HG03457 (cell line): ENCODE data around the gene ATP8B4.
A peak's percentile ranks its signal among the peaks of the same experiment; 100 is the strongest.
"Not testable (repeated sequence)": the region's sequence is repeated elsewhere in the genome, so short reads cannot be mapped to it uniquely, and the experiment has no call there.

ENCODE experiments used
- ATAC-seq: cut with Tn5 transposase; IDR thresholded peaks from one replicate; pipeline ENCODE4 v1.9.1; 2021; ENCODE audit warnings: moderate number of reproducible peaks; ENCODE audit not compliant: unreplicated experiment

The ATP8B4 gene

DNA sequence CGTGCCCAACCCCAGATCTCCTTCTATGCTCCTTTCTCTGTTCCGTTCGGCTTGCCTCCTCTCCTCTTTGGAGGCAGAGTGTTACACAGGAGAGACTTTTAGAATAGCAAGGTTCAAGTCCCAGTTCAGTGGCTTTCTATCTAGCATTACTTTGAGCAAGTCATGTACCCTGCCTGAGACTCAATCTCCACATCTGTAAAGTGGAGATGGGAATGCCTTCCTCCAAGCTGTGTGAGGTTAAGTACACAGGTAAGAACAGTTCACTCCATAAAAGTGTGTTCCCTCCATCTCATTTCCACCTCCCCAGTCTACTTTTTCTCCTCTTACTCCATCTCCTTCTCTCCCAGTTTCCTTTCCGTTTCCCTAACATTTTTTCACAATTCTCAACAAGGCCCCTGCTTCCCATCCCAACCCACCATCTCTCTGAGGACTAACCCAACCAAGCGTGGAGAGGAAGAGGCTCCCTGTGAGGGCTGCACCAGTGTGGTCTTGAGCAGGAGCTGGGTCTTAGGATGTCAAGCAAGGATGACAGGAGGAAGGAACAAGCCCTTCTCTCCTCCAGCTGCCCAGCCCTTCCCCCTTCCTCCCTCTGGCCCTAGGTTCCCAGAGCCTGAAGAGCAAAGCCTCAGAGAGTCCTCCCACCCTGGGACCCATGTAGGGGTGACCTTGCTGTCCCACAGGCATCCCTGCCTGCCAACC lies 6.4 kb downstream of the ATP8B4 start:
- no peak for ATAC-seq

DNA sequence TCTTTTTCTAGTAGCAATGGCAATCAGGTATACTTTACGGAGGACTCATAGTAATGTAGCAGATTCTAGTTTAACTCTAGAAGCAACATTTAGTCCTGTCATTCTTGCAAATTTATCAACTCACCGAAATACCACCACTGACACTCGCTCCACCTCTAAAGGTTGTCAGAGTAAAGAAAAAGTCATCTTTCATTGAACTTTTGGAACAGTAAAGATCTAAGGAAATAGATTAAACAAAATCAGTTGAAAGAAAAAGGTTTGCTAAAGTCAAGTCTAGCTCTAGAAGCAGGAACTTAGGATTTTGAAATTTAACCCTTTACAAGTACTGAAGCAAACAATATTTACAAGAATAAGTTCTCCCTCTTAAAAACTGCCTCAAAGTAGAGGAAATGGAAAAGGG lies 8.7 kb downstream of the ATP8B4 start:
- no peak for ATAC-seq

DNA sequence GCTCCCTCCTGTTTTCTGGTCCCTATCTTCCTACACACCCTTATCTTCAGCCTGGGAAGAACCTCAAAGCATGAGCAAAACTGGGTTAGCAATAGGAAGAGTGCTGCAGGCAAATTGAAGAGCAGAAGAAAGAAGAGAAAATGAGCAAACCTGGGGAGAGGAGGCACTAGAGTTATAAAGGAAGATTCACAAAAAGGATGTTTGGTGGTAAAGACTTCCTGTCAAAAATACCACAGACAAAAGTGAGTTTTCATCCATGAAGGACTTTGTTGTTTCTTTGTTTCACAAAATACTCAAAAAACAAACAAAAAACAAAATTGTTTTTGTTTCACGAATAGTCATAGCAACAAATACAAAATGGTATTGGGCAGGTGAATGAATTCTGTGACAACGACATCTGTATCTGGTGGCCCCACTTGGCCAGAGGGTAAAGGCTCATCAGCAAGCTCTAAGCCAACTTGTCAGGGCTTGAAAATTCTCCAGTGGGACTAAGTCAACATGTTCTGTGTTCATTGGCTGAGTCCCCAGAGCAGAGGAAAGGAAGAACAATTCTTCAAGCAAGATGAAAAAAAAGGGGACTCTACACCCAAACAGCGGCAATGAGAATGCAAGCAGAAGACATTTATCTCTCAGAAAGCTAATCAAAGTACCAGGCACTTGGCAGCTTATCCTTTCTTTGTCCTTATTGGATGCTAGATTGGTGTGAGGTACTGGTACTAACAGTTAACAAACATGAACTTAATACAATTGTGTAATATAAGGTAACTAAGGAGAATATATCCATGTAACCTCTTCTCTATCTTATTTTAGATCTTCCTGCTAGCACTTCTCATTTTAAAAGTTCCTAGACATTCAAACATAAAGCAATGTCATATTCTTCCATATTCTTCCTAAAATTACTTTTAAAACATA lies 9.7 kb downstream of the ATP8B4 start:
- no peak for ATAC-seq

DNA sequence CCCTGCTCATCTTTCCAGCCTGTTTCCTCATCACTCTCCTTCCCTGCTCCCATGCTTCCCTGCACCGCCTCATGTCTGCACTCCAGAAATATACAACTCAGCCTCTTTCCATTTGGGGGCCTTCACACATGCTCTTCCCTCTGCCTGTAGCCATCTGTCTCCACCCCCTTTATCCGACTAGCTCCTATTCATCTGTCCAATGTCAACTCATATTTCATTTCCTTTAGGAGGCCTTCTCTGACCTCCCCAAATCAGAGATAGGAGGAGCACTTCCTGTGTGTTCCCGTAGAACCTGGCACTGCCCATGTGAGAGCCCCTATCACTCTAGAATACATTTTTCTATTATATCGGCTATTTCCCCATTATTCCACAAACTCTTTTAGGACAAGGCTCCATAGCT lies 10.6 kb downstream of the ATP8B4 start:
- ATAC-seq, result no peak

DNA sequence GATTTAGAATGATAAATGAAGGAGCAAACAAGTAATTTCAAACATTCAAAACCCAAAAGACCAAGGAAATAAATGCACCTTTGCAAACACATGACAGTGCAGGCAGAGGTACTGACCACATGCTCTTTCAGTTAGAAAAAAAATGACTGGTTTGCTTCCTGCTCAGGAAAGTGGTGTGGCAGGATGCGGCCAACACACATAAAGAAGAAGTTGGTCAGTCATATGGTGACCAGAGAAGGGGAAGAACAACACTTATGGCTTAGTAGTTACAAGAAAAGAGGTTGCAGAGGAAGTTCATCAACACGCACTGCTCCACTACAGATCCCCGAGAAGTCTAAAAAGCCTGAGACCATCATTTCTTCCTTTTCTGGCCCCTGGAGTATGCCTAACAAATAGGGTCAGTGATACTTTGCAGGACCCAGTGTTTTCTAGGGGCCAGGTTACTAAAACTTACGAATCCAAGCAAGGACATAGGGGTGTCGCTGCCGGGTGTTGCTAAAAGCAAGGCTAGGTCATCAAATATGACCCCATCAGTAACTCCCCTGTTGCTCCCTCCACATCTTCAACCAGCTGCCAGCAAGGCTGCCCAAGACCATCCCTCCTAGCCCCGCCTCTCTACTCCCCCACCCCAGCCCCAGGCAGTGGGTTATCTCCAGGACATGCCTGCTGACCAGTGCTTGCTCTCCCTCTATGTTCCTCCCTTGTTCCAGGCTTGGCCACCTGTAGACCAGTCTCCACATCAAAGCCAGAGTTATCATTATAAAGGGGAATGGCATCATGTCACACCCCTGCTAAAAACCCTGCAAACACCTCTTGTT lies 11.2 kb downstream of the ATP8B4 start:
- ATAC-seq, result peak; percentile 94

DNA sequence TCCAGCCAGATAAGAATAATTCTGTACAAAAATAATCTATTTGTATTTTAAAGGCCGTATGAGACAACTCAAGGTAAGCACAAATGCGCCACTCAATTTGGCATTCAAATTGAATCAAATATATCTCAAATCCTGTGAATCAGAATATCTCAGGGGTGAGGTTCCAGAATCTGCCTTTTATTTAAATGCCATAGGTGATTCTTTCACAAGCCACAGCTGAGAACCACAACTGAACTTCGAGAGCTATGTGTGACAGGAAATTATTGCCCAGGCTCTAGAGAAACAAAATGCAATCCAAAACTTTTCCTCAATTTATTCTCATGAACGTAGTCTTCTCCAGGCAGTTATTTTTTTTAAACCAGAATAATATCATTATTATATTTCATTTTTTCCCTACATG lies 11.9 kb downstream of the ATP8B4 start:
- no peak for ATAC-seq

DNA sequence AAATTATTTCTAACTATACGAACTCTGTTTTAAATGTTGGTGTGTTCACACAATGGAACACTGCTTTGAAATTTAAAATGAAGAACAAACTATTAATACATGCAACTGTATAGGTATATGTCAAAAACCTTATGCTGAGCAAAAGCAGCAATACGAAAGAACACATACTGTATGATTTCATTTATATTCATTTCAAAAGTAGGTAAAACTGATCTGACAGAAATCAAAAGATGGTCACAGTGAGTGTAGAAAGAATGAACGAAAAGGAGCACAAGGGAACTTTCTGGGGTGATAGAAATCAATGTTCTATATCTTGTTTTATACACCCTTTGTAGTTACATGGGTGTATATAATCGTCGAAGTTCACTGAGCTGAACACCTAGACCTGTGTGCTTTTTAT lies 12.6 kb downstream of the ATP8B4 start:
- ATAC-seq, result no peak

DNA sequence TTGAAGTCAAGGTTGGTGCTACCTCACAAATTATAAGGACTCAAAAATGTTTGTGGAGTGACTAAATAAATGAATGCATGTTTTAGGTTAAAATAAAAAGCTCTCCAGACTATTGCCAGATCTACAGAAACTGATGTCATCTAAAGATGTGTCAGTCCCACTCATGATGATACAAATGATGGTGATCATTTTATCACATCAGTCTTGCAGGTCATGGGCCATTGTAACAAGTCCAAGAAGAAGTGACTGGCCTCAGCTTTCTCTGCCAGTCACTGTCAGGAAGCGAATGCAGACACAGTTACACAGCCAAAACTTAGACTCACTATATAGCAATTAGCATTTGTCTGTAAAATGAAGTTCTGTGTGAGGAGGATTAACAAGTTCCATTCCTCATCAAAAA lies 18.5 kb downstream of the ATP8B4 start:
- no peak for ATAC-seq

DNA sequence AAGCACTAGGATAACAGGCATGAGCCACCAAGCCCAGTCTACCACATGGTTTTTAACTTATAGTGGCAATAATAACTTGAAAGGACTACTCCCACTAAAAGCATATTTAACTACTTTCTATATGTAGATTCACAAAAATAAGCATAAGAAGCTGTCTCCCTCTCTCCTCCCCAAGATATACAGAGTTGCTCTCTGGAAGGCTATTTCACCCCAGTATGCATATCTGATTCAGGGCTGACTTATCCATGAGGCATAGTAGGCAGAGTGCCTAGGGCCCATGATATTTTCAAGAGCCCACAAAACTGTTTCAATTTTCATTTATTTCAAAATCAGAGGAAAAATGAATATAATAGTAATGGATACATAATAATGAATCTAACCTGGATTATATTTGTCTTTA lies 20.5 kb downstream of the ATP8B4 start:
- no peak for ATAC-seq

DNA sequence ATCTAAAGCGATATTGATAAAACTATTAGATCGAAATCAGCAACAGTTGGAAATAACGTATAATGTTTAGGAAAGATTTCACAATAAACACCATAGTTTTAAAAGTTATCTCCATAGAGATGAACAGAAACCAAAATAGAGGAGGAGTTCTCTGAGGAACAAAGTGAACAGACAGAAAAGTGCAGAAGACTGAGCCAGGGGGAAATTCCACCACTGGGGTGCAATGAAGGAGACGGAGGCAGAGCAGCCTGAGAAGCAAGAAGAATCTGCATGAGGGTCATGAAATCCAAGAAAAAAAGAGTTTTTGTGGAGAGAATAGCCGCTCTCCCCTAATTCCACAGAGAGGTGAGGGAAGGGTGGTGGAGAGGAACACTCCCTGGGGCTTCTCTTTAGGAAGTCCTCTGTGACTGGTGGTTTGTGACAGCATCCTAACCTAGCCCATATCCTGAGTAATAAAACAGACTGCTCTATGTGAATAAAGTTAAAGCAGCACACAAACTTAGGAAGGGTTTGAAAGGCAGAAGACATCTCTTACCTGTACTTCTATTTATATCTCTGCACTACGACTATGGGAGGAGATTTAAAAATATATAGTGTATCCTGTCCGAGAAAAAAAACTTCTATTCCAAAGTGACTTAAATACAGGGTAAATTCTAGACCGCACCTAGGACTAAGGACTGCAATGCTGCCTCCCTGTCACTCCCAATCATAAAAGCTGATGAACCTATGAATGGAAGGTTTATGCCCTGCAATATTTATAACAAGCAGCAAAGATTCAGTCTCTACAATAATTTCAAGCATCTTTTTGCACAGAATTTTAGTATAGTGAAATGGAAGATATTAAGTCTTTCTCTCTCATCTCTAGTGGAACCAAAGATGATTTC lies 22.9 kb downstream of the ATP8B4 start:
- ATAC-seq, result no peak

DNA sequence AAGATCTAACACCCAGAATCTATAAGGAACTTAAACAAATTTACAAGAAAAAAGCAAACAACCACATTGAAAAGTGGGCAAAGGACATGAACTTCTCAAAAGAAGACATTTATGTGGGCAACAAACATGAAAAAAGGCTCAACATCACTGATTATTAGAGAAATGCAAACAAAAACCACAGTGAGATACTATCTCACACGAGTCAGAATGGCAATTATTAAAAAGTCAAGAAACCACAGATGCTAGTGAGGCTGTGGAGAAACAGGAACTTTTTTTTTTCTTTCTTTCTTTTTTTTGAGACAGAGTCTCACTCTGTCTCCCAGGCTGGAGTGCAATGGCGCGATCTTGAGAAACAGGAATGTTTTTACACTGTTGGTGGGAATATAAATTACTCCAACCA lies 29.6 kb downstream of the ATP8B4 start:
- ATAC-seq, result not testable (repeated sequence)

DNA sequence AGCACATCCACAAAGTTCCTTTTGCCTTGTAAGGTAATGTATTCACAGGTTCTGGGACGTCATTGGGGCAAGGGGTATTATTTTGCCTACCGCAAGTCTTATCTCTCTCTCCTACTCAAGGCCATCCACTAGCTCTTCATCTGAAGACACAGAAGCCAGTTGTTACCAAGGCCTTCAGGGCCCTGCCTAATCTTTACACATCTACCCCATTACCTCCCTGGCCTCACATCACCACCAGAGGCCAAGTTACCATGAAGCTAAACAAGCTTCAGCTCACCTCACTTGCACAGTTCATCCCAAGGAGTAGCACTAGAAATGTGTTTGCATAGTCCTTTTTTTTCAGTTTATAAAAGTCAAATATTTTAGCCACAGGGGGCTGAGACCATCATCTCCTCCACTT lies 34.1 kb downstream of the ATP8B4 start:
- ATAC-seq, result no peak

DNA sequence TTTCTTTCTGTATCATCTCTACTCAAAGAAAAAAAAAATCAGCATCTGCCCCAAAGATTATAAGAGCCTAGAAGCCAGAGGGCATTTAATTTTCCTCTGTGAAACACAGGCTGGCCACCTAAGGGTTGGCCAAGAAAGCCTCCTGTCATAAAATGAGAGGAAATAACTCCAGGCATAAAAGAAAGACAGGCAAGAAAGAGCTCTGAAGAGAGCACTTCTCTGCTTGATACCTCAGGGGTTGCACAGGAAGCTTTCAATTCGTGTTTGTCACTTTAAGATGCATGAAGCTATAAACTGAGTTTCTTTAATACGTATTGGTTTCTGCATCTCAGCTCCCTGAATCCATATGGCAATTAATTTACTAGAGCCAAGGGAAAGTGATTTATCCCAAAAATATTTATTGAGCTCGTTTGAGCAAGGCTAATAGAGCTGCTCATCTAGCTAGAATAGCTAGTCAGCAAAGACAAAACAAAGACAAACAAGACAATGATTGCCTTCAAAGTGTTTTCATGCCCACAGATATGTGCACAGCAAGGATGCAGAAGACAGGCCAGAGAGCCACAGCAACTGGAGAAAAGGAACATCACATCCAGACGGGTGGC lies 35.5 kb downstream of the ATP8B4 start:
- no peak for ATAC-seq

DNA sequence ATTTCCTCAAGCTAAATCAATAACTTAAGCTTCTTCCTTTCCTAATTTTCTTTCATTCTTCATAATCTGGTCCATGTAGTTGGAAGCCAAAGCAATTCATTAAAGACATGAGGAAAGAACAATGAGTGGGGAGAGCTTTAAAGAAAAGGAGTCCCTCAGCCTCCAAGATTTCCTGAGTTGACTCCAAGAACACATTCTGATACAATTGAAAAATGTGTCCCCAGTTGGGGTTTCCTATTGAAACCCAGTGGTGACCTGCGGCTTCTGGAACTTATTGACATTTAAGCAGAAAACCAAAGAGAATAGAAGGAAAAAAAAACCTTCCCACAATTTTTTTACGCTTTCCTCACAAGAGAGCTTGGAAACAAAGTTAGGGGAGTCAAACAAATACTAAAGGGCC lies 37.0 kb downstream of the ATP8B4 start:
- ATAC-seq, result no peak

DNA sequence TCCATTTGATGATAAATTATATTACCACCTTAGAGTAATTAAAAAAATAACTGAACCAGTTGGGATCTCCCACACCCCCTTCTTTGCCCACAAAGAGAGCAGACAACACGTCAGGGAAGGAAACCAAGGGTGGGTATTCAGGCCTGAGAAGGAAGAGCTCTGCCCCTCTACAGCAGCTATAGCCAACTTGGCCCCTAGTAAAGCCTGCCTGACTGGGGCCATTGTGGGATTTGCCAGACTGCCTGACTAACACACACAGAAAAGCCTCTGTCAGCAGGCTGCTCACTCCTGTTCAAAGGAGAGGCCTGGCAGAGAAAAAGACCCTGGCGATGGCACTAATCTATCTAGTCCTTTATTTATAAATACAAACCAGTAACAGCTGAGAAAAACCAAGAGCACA lies 41.4 kb downstream of the ATP8B4 start:
- ATAC-seq, result no peak

DNA sequence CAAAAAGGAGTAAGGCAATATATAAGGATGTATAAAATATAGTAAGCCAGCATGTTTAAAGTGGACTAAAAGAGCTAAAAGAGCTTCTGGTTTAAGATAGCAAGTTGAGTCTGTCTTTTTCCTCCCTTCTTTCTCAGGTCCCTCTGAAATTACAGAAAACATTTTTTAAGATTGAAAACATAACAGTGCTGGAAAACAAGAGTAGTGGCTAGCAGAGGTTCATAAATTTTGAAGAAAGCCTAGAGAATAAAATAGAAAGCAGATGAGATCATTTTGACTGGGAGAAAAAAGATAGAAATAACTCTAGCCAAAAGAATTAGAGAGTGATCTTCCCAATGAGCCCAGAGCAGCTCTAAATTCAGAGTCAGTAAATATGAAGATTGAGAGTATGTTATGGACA lies 41.9 kb downstream of the ATP8B4 start:
- no peak for ATAC-seq

DNA sequence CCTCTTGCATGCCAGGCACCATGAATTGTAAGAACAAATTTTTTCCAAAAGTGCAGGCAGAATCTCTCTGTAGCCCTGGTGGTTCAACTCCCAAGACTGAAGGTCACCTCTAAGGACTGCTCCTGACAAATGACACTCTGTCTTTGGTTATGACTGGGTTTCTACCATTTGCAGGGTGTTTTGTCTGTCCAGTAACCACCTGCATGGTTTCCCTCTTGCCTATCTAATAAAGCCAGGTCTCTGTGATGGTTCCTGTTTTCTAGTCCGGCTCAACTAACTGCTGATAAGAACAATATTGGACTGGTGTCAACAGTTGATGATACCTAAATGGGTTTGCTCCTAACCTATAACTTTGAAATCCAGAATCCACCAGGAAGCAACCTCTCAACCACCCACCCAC lies 43.7 kb downstream of the ATP8B4 start:
- ATAC-seq, result no peak

DNA sequence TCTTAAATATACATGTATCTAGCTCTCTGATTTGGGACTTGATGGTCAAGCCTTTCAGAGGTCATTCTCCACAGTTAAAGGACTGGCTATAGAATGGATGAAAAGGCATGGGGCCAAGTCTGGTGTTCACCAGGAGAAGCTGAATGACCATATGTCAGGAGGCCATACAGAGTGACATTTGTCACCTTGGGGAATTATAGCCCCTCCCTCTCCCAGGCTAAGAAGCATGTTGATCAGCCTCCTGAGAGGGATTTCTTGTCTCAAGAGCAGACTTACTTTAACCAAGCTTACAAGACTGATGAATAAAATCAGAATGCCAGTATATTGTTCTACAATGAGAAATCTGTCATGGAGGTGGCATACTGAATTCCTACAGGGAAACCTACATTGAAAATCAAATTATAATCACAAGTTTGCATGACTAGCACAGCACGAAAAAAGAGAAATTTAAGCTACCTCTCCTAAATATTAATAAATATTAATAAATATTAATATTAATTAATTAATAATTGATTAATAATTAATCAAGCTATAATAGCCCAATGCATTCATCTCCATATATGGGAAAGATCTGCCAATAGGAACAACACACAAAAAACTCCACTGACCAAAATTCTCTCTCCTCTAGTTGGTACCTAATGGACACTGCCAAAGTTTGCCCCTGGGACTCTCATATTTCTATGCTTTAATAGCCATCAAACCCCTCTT lies 47.3 kb downstream of the ATP8B4 start:
- no peak for ATAC-seq

DNA sequence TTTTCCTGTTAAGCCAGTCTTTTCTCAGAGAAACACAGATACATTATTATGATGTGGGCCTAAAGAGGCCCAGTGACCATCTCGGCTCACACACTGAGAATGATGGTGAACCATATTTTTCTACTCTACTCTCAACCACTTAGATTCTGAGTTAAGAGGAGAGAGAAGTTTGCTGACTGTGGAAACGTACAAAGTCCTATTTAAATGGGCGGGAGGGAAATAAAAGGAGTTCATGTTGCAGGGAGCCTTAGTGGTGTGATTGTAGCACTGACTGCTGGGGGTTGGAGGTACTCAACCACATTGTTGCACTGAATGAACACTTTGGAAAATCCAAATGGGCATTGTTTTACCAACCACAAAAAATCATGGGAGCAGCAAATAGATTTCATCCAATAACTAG lies 51.0 kb downstream of the ATP8B4 start:
- ATAC-seq, result no peak

DNA sequence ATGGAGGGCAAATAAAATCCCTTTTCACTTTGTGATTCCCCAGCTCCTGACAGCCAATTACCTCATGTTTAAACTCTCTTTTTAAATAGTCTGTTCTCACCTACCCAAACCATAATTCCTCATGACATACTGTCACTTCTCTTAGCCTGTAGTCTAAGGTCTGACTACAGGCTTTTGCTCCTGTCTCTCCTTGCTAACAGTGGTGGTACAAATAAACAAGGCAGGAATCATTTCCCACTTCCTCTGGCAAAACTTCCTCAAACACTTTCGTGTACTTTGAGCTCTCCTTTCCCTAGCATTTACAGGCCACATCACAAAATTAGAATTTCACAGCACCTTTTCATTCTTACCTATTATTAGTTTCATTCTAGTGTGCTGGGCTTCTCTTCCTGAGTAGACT lies 51.8 kb downstream of the ATP8B4 start:
- no peak for ATAC-seq
